ENCODE measurements around the gene PHB1. TPM values are rescaled to one million over a fixed set of nuclear protein-coding genes. Genes with fewer than 3 reads are reported as not detected.

The PHB1 gene
- polyA plus RNA-seq, 1 of the 3 experiments (the other 2 are of a cell fraction): 379 TPM

DNA sequence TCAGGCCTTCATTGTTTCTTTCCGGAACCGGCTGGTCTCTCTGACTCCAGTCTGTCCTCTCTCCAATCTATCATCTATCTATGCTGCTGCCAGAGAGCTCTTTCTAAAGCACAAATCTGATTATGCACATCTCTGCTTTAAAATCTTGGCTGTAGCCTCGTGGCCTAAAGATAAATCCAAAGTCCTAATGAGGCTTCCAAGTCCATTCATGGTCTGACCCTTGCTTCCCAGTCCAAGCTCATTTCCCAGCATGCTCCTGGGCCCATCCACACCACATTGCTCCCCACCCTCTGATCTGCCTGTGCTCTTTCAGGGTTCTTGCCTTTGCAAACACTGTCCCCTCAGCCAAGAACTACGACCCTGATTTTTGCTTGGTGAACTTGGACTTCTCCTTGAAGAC lies 21.5 kb upstream of the PHB1 start:
- H3K36me3 ChIP-seq (replicated peaks in 1 of 2; ENCODE audit: control insufficient read depth in 1 of 2, insufficient read depth in 2 of 2, low read length in 1 of 2): no peaks in the 10 kb centered on the region
- peak; percentile 56; the same call in 1 of the 2 replicates for TF ChIP-seq GATA2 (CRISPR knock-in tag; IDR thresholded peaks at IDR 0.05)
- no peak for TF ChIP-seq TCF12 (IDR thresholded peaks at IDR 0.05)
- TF ChIP-seq JUND (IDR thresholded peaks at IDR 0.05): no peak
- TF ChIP-seq FOXJ3 (CRISPR knock-in tag; IDR thresholded peaks at IDR 0.05): 0 out of 2 replicates have a peak, but pooled peaks have one; percentile 17
- TF ChIP-seq TAF1 (IDR thresholded peaks at IDR 0.05; ENCODE audit: borderline replicate concordance, low read depth, low read length): no peak
- TF ChIP-seq GABPA (IDR thresholded peaks at IDR 0.05; ENCODE audit: low read depth): no peak
- no peak for TF ChIP-seq NRF1 (IDR thresholded peaks at IDR 0.05; ENCODE audit: low read depth, low read length)
- TF ChIP-seq IRF3 (IDR thresholded peaks at IDR 0.05; ENCODE audit: low read depth, low read length): no peak
- TF ChIP-seq, protein P1, sequence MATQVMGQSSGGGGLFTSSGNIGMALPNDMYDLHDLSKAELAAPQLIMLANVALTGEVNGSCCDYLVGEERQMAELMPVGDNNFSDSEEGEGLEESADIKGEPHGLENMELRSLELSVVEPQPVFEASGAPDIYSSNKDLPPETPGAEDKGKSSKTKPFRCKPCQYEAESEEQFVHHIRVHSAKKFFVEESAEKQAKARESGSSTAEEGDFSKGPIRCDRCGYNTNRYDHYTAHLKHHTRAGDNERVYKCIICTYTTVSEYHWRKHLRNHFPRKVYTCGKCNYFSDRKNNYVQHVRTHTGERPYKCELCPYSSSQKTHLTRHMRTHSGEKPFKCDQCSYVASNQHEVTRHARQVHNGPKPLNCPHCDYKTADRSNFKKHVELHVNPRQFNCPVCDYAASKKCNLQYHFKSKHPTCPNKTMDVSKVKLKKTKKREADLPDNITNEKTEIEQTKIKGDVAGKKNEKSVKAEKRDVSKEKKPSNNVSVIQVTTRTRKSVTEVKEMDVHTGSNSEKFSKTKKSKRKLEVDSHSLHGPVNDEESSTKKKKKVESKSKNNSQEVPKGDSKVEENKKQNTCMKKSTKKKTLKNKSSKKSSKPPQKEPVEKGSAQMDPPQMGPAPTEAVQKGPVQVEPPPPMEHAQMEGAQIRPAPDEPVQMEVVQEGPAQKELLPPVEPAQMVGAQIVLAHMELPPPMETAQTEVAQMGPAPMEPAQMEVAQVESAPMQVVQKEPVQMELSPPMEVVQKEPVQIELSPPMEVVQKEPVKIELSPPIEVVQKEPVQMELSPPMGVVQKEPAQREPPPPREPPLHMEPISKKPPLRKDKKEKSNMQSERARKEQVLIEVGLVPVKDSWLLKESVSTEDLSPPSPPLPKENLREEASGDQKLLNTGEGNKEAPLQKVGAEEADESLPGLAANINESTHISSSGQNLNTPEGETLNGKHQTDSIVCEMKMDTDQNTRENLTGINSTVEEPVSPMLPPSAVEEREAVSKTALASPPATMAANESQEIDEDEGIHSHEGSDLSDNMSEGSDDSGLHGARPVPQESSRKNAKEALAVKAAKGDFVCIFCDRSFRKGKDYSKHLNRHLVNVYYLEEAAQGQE (IDR thresholded peaks at IDR 0.05; ENCODE audit: low read depth, low read length): no peak
- peak; percentile 4; the same call in 1 of the 2 replicates for TF ChIP-seq RCOR1 (IDR thresholded peaks at IDR 0.05; ENCODE audit: low read length)
- no peak for TF ChIP-seq MAX (IDR thresholded peaks at IDR 0.05; ENCODE audit: low read depth)
- no peak for TF ChIP-seq NFIC (IDR thresholded peaks at IDR 0.05; ENCODE audit: borderline replicate concordance)
- TF ChIP-seq, protein P2, sequence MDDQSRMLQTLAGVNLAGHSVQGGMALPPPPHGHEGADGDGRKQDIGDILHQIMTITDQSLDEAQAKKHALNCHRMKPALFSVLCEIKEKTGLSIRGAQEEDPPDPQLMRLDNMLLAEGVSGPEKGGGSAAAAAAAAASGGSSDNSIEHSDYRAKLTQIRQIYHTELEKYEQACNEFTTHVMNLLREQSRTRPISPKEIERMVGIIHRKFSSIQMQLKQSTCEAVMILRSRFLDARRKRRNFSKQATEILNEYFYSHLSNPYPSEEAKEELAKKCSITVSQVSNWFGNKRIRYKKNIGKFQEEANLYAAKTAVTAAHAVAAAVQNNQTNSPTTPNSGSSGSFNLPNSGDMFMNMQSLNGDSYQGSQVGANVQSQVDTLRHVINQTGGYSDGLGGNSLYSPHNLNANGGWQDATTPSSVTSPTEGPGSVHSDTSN (IDR thresholded peaks at IDR 0.05): no peak
- TF ChIP-seq SIN3A (IDR thresholded peaks at IDR 0.05; ENCODE audit: borderline replicate concordance, low read depth, low read length): no peak
- no peak for TF ChIP-seq CTCF (IDR thresholded peaks at IDR 0.05)
- no peak for TF ChIP-seq TEAD4 (IDR thresholded peaks at IDR 0.05; ENCODE audit: borderline replicate concordance, insufficient read depth)
- TF ChIP-seq RXRA (IDR thresholded peaks at IDR 0.05; ENCODE audit: borderline replicate concordance, low read depth): no peak
- TF ChIP-seq EZH2phosphoT487 (IDR thresholded peaks at IDR 0.05; ENCODE audit: borderline replicate concordance, low read depth): no peak
- TF ChIP-seq EP300 (IDR thresholded peaks at IDR 0.05; ENCODE audit: borderline replicate concordance in 1 of 2, low read depth in 1 of 2, low read length in 1 of 2): peak in 1 of 2 experiments; percentile 12; a peak in 1 of 4 replicates
- no peak for TF ChIP-seq POLR2AphosphoS5 (IDR thresholded peaks at IDR 0.05; ENCODE audit: low read depth, low read length)
- POLR2A ChIA-PET: interaction anchor here (0.9 to 1.8 kb wide), 4 partner anchors 46 to 120 kb away, joined by 3 to 8 read pairs (median 4); partner anchors contain the start of gene NGFR
- no peak overlapping the region for H2AFZ ChIP-seq (ENCODE audit: low read depth)
- no peak for DNase-seq
- no peak overlapping the region for H3K4me3 ChIP-seq (ENCODE audit: low read depth in 2 of 2, low read length in 1 of 2)
- peaks cover 9 to 45% of the 10 kb centered on the region in 2 experiments; a peak in 2 of 4 replicates for H3K4me1 ChIP-seq (ENCODE audit: control insufficient read depth in 1 of 2, insufficient read depth in 2 of 2, low read depth in 1 of 2, low read length in 1 of 2)
- 57% methylated on average over 4 of the region's 4 CpGs for WGBS (ENCODE audit: low lambda C conversion rate)
- no peaks in the 10 kb centered on the region for H3F3A ChIP-seq (replicated peaks; ENCODE audit: insufficient read depth)
- H3K79me2 ChIP-seq (ENCODE audit: insufficient read depth): no peaks in the 10 kb centered on the region
- H4K20me1 ChIP-seq (ENCODE audit: insufficient read depth): no peaks in the 10 kb centered on the region
- peaks cover 13% of the 10 kb centered on the region; the same call in 1 of the 2 replicates for H3K27me3 ChIP-seq (ENCODE audit: insufficient read depth)
- no peaks in the 10 kb centered on the region for H3K9me2 ChIP-seq
- H3K9me3 ChIP-seq: no peaks in the 10 kb centered on the region
- H3K4me2 ChIP-seq: no peak overlapping the region
- CTCF ChIA-PET: interaction anchor here (0.8 to 21.7 kb wide), 40 partner anchors 9 to 562 kb away, joined by 3 to 492 read pairs (median 11); partner anchors contain the start of genes NGFR, NXPH3 and PHB1
- H3K27ac ChIP-seq (ENCODE audit: low read depth in 2 of 2, low read length in 1 of 2): peak overlapping the region in 1 of 2 experiments; percentile 81; a peak in 2 of 4 replicates
- H3K9ac ChIP-seq: no peak overlapping the region

Data from SK-N-SH (cell line).